HG02642 (cell line): Measurements from ENCODE around the gene COMP.
"Not testable (repeated sequence)": the region's sequence is repeated elsewhere in the genome, so short reads cannot be mapped to it uniquely, and the experiment has no call there.

Experiments
- ATAC-seq: cut with Tn5 transposase; IDR thresholded peaks from one replicate; pipeline ENCODE4 v1.9.1; 2021; ENCODE audit warnings: mild to moderate bottlenecking; ENCODE audit not compliant: unreplicated experiment, poor library complexity

Gene COMP

DNA sequence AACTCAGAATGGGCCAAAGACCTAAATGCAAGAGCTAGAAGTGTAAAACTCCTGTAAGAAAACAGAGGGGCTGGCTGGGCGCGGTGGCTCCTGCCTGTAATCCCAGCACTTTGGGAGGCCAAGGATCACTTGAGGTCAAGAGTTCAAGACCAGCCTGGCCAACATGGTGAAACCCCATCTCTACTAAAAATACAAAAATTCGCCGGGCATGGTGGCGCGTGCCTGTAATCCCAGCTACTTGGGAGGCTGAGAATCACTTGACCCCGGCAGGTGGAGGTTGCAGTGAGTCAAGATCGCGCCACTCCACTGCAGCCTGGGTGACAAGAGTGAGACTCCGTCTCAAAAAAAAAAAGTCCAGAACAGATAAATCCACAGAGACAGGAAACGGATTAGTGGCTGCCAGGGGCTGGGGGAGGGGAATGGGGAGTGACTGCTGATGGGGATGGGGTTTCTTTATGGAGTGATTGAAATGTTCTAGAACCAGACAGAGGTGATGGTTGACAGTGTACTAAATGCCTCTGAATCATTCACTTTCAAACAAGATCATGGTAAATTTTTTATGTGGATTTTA lies 57.3 kb downstream of the COMP start:
- ATAC-seq = not testable (repeated sequence)

DNA sequence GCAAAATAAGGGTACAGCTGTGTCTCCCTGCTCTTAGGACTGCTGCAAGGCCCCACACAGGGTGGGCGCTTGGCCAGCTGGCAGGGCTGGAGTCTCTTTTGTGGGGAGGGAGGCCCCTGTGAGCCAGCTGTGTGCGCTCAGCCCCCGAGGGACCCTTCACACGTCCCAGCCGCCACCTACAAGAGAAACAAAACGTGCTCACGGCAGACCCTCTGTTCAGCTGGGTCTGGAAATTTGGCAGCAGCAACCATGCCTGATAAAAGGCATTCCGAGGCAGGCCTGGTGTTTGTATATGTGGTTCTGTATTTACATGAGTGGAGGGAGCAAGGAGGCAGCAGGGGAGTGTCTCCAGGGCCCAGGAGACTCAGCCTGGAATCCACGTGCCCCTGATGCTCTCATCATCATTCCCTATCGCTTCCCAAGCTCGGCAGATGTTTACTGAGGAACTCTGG lies 57.9 kb downstream of the COMP start:
- no peak for ATAC-seq
